MM.1S (cell line): ENCODE results near the gene KCTD17.

Source experiments
- DNase-seq: peaks from one replicate; pipeline ENCODE4 v3.0.0-alpha.2; 2015
- H2AFZ ChIP-seq: fragments of 300-600 bp; sonication (generic); 2 replicates; pipeline ENCODE4 v1.6.0; 2016; ENCODE audit warnings: antibody characterized with exemption, low read length
- H3F3A ChIP-seq: fragments of 300-600 bp; sonication (generic); 2 replicates; pipeline ENCODE4 v1.6.1; 2016; ENCODE audit warnings: mild to moderate bottlenecking, antibody characterized with exemption, low read length, moderate library complexity, mixed read lengths; ENCODE audit not compliant: insufficient read depth
- H3K27ac ChIP-seq: fragments of 300-600 bp; sonication (generic); 2 replicates; pipeline ENCODE4 v1.5.1; 2016; ENCODE audit warnings: mild to moderate bottlenecking, low read length
- H3K27me3 ChIP-seq: fragments of 300-600 bp; sonication (generic); replicated peaks from 2 replicates; pipeline ENCODE4 v1.6.0; 2016; ENCODE audit warnings: low read length; ENCODE audit not compliant: insufficient read depth
- H3K36me3 ChIP-seq: fragments of 300-600 bp; sonication (generic); replicated peaks from 2 replicates; pipeline ENCODE4 v1.6.1; 2016; ENCODE audit warnings: mild to moderate bottlenecking, low read length, mixed read lengths; ENCODE audit not compliant: insufficient read depth
- H3K4me1 ChIP-seq: fragments of 300-600 bp; sonication (generic); 2 replicates; pipeline ENCODE4 v1.6.1; 2016; ENCODE audit warnings: low read length, mixed read lengths
- H3K4me2 ChIP-seq: fragments of 300-600 bp; sonication (generic); 2 replicates; pipeline ENCODE4 v1.6.0; 2016; ENCODE audit warnings: low read depth, low read length
- H3K4me3 ChIP-seq: fragments of 300-600 bp; sonication (generic); 2 replicates; pipeline ENCODE4 v1.5.1; 2016; ENCODE audit warnings: low read length, mixed read lengths
- H3K79me2 ChIP-seq: fragments of 300-600 bp; sonication (generic); 2 replicates; pipeline ENCODE4 v1.6.1; 2016; ENCODE audit warnings: mixed run types, low read length, mixed read lengths
- H3K9ac ChIP-seq: fragments of 300-600 bp; sonication (generic); 2 replicates; pipeline ENCODE4 v1.6.1; 2016; ENCODE audit warnings: low read length, mixed read lengths
- H3K9me2 ChIP-seq: fragments of 300-600 bp; sonication (generic); replicated peaks from 2 replicates; pipeline ENCODE4 v1.6.1; 2016; ENCODE audit warnings: mild to moderate bottlenecking, low read length, mixed read lengths; ENCODE audit not compliant: insufficient read depth
- H3K9me3 ChIP-seq: fragments of 300-600 bp; sonication (generic); replicated peaks from 2 replicates; pipeline ENCODE4 v1.6.1; 2016; ENCODE audit warnings: mild to moderate bottlenecking, low read length, mixed read lengths; ENCODE audit not compliant: insufficient read depth
- H4K20me1 ChIP-seq: fragments of 300-600 bp; sonication (generic); 2 replicates; pipeline ENCODE4 v1.6.1; 2016; ENCODE audit warnings: mild to moderate bottlenecking, low read length, moderate library complexity, mixed read lengths; ENCODE audit not compliant: insufficient read depth
- CTCF ChIP-seq: fragments of 300-600 bp; sonication (generic); IDR thresholded peaks from 2 replicates; pipeline ENCODE4 v1.5.1; 2016; ENCODE audit warnings: antibody characterized with exemption, low read length, mixed read lengths
- EZH2 ChIP-seq: fragments of 300-600 bp; sonication (generic); optimal IDR thresholded peaks from 2 replicates; pipeline ENCODE3; 2017; ENCODE audit warnings: low read depth, mild to moderate bottlenecking, antibody characterized with exemption, low read length, mixed read lengths
- EZH2phosphoT487 ChIP-seq: fragments of 300-600 bp; sonication (generic); IDR thresholded peaks from 2 replicates; pipeline ENCODE4 v1.6.1; 2018; ENCODE audit warnings: antibody characterized with exemption, low read length

The KCTD17 gene

GRCh38 chr22:37074537-37074936, 23.0 kb downstream of the KCTD17 start:
- Histone ChIP-seq H3K4me2 (no peak overlapping the region), H3K27ac (no peak overlapping the region), H3K79me2 (no peaks in the 10 kb centered on the region), H3K4me1 (no peaks in the 10 kb centered on the region), H3K9ac (no peak overlapping the region), H3F3A (no peaks in the 10 kb centered on the region), H3K9me3 (no peaks in the 10 kb centered on the region), H4K20me1 (no peaks in the 10 kb centered on the region), H3K27me3 (peaks cover 81% of the 10 kb centered on the region), H2AFZ (no peak overlapping the region), H3K4me3 (no peak overlapping the region), H3K36me3 (no peaks in the 10 kb centered on the region), H3K9me2 (no peaks in the 10 kb centered on the region)
- no peak for TF ChIP-seq CTCF
- TF ChIP-seq EZH2 = no peak
- TF ChIP-seq EZH2phosphoT487 = no peak
- no peak for DNase-seq

- Histone ChIP-seq H3K27me3 (peaks cover 81% of the 10 kb centered on the region), H4K20me1 (no peaks in the 10 kb centered on the region), H3K36me3 (no peaks in the 10 kb centered on the region), H3K9me3 (no peaks in the 10 kb centered on the region), H3K4me2 (no peak overlapping the region), H3K27ac (no peak overlapping the region), H3K79me2 (no peaks in the 10 kb centered on the region), H3K9ac (no peak overlapping the region), H3K9me2 (no peaks in the 10 kb centered on the region), H3K4me3 (no peak overlapping the region), H3F3A (no peaks in the 10 kb centered on the region), H2AFZ (no peak overlapping the region), H3K4me1 (no peaks in the 10 kb centered on the region)
- no peak for DNase-seq
- TF ChIP-seq EZH2phosphoT487 (no peak), CTCF (no peak), EZH2 (no peak)
Measured at GRCh38 chr22:37075046-37075445, 23.5 kb downstream of the KCTD17 start.

GRCh38 chr22:37075822-37076433, 24.4 kb downstream of the KCTD17 start:
- Histone ChIP-seq H3K4me1 (no peaks in the 10 kb centered on the region), H3K9me3 (no peaks in the 10 kb centered on the region), H3K27me3 (peaks cover 81% of the 10 kb centered on the region), H3K9ac (no peak overlapping the region), H3K4me3 (no peak overlapping the region), H3K27ac (no peak overlapping the region), H2AFZ (no peak overlapping the region), H3K79me2 (no peaks in the 10 kb centered on the region), H3K36me3 (no peaks in the 10 kb centered on the region), H3K4me2 (peak overlapping the region; percentile 24; the same call in 1 of the 2 replicates), H4K20me1 (no peaks in the 10 kb centered on the region), H3K9me2 (no peaks in the 10 kb centered on the region), H3F3A (no peaks in the 10 kb centered on the region)
- no peak for TF ChIP-seq EZH2
- TF ChIP-seq CTCF = no peak
- no peak for TF ChIP-seq EZH2phosphoT487
- no peak for DNase-seq
